ENCODE measurements around the gene RETREG2. TPM values are rescaled to one million over a fixed set of nuclear protein-coding genes. Genes with fewer than 3 reads are reported as not detected.

RETREG2 gene
- total RNA-seq, 1 donor from 2014 or later: 73.4 TPM

- FAIRE-seq (peak; percentile 57), DNase-seq (ENCODE audit: low spot score in 2 of 2) (peak; percentile 98 to 99)
These were observed 51.4 kb downstream of the RETREG2 start, which contains the start of the genes ANKZF1 and ATG9A for GRCh38 chr2:219229305-219230058. Gene ANKZF1 (plus strand): TSS chr2:219229806. CDS start chr2:219230258, 452 bp downstream. Gene ATG9A (minus strand): TSS chr2:219229636. CDS start chr2:219228024, 1,612 bp downstream.

- DNase-seq (ENCODE audit: low spot score in 2 of 2): no peak
- FAIRE-seq: no peak
These were observed 52.0 kb downstream of the RETREG2 start for GRCh38 chr2:219230059-219230540.

GRCh38 chr2:219234331-219234730, 56.3 kb downstream of the RETREG2 start:
- FAIRE-seq (no peak), DNase-seq (ENCODE audit: low spot score in 2 of 2) (no peak)

Other genes starting within 250 kb of the RETREG2 start
- gene CDK5R2, start 218.6 kb upstream of the RETREG2 start, total RNA-seq: 5.3 TPM
- not detected for gene FEV, start 193.1 kb upstream of the RETREG2 start, total RNA-seq
- not detected for gene CRYBA2, start 184.9 kb upstream of the RETREG2 start, total RNA-seq
- gene CFAP65, start 136.8 kb upstream of the RETREG2 start, total RNA-seq: 0.82 TPM
- gene IHH, start 117.4 kb upstream of the RETREG2 start, total RNA-seq: 0.41 TPM
- gene NHEJ1, start 17.5 kb upstream of the RETREG2 start, total RNA-seq: 8.6 TPM
- under 0.01 TPM for gene SLC23A3, start 8.2 kb upstream of the RETREG2 start, total RNA-seq
- gene CNPPD1, start 1.4 kb upstream of the RETREG2 start, total RNA-seq: 32.2 TPM
- gene ZFAND2B, start 28.5 kb downstream of the RETREG2 start, total RNA-seq: 10.2 TPM
- 28.1 TPM for gene ABCB6, start 40.7 kb downstream of the RETREG2 start, total RNA-seq
- gene ATG9A, start 51.4 kb downstream of the RETREG2 start, total RNA-seq: 19.6 TPM
- 34.2 TPM for gene ANKZF1, start 51.5 kb downstream of the RETREG2 start, total RNA-seq
- gene GLB1L, start 67.2 kb downstream of the RETREG2 start, total RNA-seq: 4.9 TPM
- gene STK16, start 67.2 kb downstream of the RETREG2 start, total RNA-seq: 12.2 TPM
- not detected for gene TUBA4B, start 75.0 kb downstream of the RETREG2 start, total RNA-seq
- 2.0 TPM for gene TUBA4A, start 75.6 kb downstream of the RETREG2 start, total RNA-seq
- 46.1 TPM for gene DNAJB2, start 101.1 kb downstream of the RETREG2 start, total RNA-seq
- gene PTPRN, start 131.1 kb downstream of the RETREG2 start, total RNA-seq: 24.5 TPM
- 0.82 TPM for gene RESP18, start 154.5 kb downstream of the RETREG2 start, total RNA-seq
- gene DNPEP, start 209.6 kb downstream of the RETREG2 start, total RNA-seq: 13.9 TPM
- 0.41 TPM for gene DES, start 240.1 kb downstream of the RETREG2 start, total RNA-seq

All from frontal cortex (tissue), 4 donors.